Adrenal gland (tissue), 12 donors: ENCODE data around the gene ZFP64. TPM values are rescaled to one million over a fixed set of nuclear protein-coding genes. Genes with fewer than 3 reads are reported as not detected.

Experiments used
- DNase-seq, 7 donors: peaks; one replicate each; pipeline ENCODE4 v3.0.0-alpha.2; 2019 to 2020
- H3K27ac ChIP-seq, 5 donors: fragments of 200-600 bp; sonication (generic) in 4 of 5; 1 replicate in 3 of 5; 2 replicates in 2 of 5; pipeline versions ENCODE4 v1.5.1 to v1.8.0; 2016 to 2020; ENCODE audit warnings: mild to moderate bottlenecking in 1 of 5
- H3K27me3 ChIP-seq: fragments of 200-600 bp; 2 replicates; pipeline ENCODE4 v1.8.0; 2021
- H3K36me3 ChIP-seq, 2 donors: fragments of 200-600 bp; replicated peaks in 1 of 2; 1 replicate in 1 of 2; 2 replicates in 1 of 2; pipeline versions ENCODE4 v1.5.1 to v1.8.0; 2018 to 2022
- H3K4me1 ChIP-seq, 2 donors: fragments of 200-600 bp; replicated peaks in 1 of 2; 1 replicate in 1 of 2; 2 replicates in 1 of 2; pipeline versions ENCODE4 v1.5.1 to v1.8.0; 2018 to 2021
- H3K4me3 ChIP-seq, 4 donors: fragments of 200-600 bp; sonication (generic) in 3 of 4; one replicate each; pipeline ENCODE4 v1.5.1; 2016 to 2018
- H3K9me3 ChIP-seq, 3 donors: fragments of 200-600 bp; sonication (generic) in 1 of 3; replicated peaks in 1 of 3; 1 replicate in 2 of 3; 2 replicates in 1 of 3; pipeline versions ENCODE4 v1.5.1 to v1.8.0; 2016 to 2021
- CTCF ChIP-seq, 6 experiments: fragments of 450-650 bp in 4 of 6; fragments of 200-600 bp in 2 of 6; sonication (generic) in 1 of 6; IDR thresholded peaks; 1 replicate in 5 of 6; 2 replicates in 1 of 6; pipeline versions ENCODE4 v1.5.1 to v1.8.0; 2016 to 2021; ENCODE audit warnings: antibody characterized with exemption in 6 of 6, mild to moderate bottlenecking in 2 of 6, moderate library complexity in 1 of 6
- POLR2A ChIP-seq, 2 donors: fragments of 450-650 bp; IDR thresholded peaks; one replicate each; pipeline ENCODE4 v1.6.1; 2017; ENCODE audit warnings: antibody characterized with exemption in 2 of 2, mild to moderate bottlenecking in 2 of 2, moderate library complexity in 1 of 2
- WGBS, 4 donors: extraction: QIAGEN DNeasy Blood & Tissue Kit in 2 of 4; methylation state at CpG; one replicate each; pipeline versions ENCODE4 v1.1.5 to v1.1.7; 2013 to 2017; 5-methylcytosine and 5-hydroxymethylcytosine counted together
- intact Hi-C, 2 donors: fragments of 100-400 bp; cut with DNase I; formaldehyde crosslinking; loops; one replicate each; pipeline versions ENCODE4 v1.14.1 to v1.15.0; 2022 to 2023
- polyA plus RNA-seq, 3 donors: library from polyadenylated mRNA; stranded (reverse); fragments of 200-250 nt in 2 of 3; fragments of 350-450 nt in 1 of 3; fragmentation: Illumina TruSeq in 1 of 3; extraction: RNeasy Lipid Tissue Mini Kit (QIAGEN cat#74804) in 1 of 3; gene quantifications; one replicate each; pipeline ENCODE4 v1.2.3, GENCODE V29; 2013 to 2014
- total RNA-seq, 9 donors: library from RNA; depleted of rRNA in 4 of 9; stranded (reverse); fragments of >200 nt in 4 of 9; fragments of 120-200 nt in 1 of 9; fragmentation: NEBNext Ultra II Directional in 1 of 9; extraction: Animal tissue kit (Norgen Biotek cat#: 25700) in 1 of 9; gene quantifications; one replicate each; pipeline versions ENCODE4 v1.1.0 to v1.2.4, GENCODE V29; 2013 to 2023
- donor health status: healthy with polysubstance abuse.
- donor health status: Bipolar disorder and iron deficiency.
- donor health status: DM: yes; HTN: yes; CAD: no.
- donor health status: DM: no; HTN: no; CAD: no.
- donor health status: DM: no; HTN: no; CAD: no.
- donor health status: DM: yes; HTN: yes; CAD: no.

Gene ZFP64
- total and polyA plus RNA-seq, 12 donors: 2.3 to 27.6 (median 13.4) TPM

GRCh38 chr20:52167232-52167840 lies 24.2 kb downstream of the ZFP64 start:
- Histone ChIP-seq H3K4me3 (no peak overlapping the region), H3K27me3 (no peaks in the 10 kb centered on the region), H3K27ac (no peak overlapping the region), H3K4me1 (no peaks in the 10 kb centered on the region), H3K36me3 (peaks cover 0 to 16% of the 10 kb centered on the region in 2 donors), H3K9me3 (no peaks in the 10 kb centered on the region)
- intact Hi-C loops: no loop called here
- WGBS, 4 donors: 97 to 99% (median 98%) methylated on average over 4 of the region's 4 CpGs
- TF ChIP-seq POLR2A (IDR thresholded peaks at IDR 0.05) (no peak), CTCF (IDR thresholded peaks at IDR 0.05) (no peak)
- no peak for DNase-seq

DNA sequence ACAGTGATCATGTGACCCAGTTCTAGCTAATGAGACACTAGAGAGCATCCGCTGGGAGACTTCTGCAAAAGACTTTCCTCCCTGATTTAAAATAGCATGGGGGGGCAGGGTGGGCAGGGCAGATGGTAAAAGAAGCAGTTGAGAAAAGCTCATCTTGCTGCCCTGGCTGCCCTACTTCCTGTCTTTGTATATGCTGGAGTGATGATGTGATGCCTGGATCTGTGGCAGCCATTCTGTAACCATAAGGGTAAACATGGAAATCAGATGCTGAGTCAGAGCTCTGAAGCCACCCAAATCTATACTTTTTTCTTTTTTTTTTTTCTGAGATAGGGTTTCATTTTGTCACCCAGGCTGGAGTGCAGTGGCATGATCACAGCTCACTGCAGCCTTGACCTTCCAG lies 25.4 kb downstream of the ZFP64 start:
- no peak for DNase-seq
- Histone ChIP-seq H3K4me1 (no peaks in the 10 kb centered on the region), H3K27ac (no peak overlapping the region), H3K4me3 (no peak overlapping the region), H3K36me3 (peaks cover 0 to 21% of the 10 kb centered on the region in 2 donors), H3K27me3 (no peaks in the 10 kb centered on the region), H3K9me3 (no peaks in the 10 kb centered on the region)
- intact Hi-C loops: no loop called here
- 93 to 100% (median 98%) methylated on average over 1 of the region's 1 CpG for WGBS, 4 donors
- TF ChIP-seq POLR2A (IDR thresholded peaks at IDR 0.05) (no peak), CTCF (IDR thresholded peaks at IDR 0.05) (no peak)

- no peaks in the 10 kb centered on the region for H3K9me3 ChIP-seq
- 93 to 96% (median 94%) methylated on average over 9 of the region's 9 CpGs for WGBS, 4 donors
- TF ChIP-seq CTCF (IDR thresholded peaks at IDR 0.05) (no peak), POLR2A (IDR thresholded peaks at IDR 0.05) (no peak)
- no peak overlapping the region for H3K4me3 ChIP-seq
- no peak overlapping the region for H3K27ac ChIP-seq
- H3K36me3 ChIP-seq: peaks cover 0 to 42% of the 10 kb centered on the region in 2 donors
- H3K27me3 ChIP-seq: no peaks in the 10 kb centered on the region
- no peak for DNase-seq
- intact Hi-C loops: no loop called here
- no peaks in the 10 kb centered on the region for H3K4me1 ChIP-seq
These were observed 30.9 kb downstream of the ZFP64 start for GRCh38 chr20:52160621-52161204.

GRCh38 chr20:52160049-52160570 lies 31.5 kb downstream of the ZFP64 start:
- H3K36me3 ChIP-seq: peaks cover 0 to 42% of the 10 kb centered on the region in 2 donors
- H3K4me1 ChIP-seq: no peaks in the 10 kb centered on the region
- H3K27me3 ChIP-seq: no peaks in the 10 kb centered on the region
- intact Hi-C loops: no loop called here
- H3K4me3 ChIP-seq: no peak overlapping the region
- DNase-seq: no peak
- no peaks in the 10 kb centered on the region for H3K9me3 ChIP-seq
- TF ChIP-seq POLR2A (IDR thresholded peaks at IDR 0.05) (no peak), CTCF (IDR thresholded peaks at IDR 0.05) (no peak)
- H3K27ac ChIP-seq: no peak overlapping the region
- 95 to 98% (median 98%) methylated on average over 13 to 18 of the region's 18 CpGs for WGBS, 4 donors
